Uterus (tissue), 2 donors: ENCODE results near the gene TMEM130.

Experiments used
- CTCF ChIP-seq, 4 experiments: fragments of 200-600 bp in 2 of 4; fragments of 450-650 bp in 2 of 4; sonication (generic) in 2 of 4; IDR thresholded peaks; one replicate each; pipeline ENCODE4 v1.5.1; 2016 to 2019; ENCODE audit warnings: antibody characterized with exemption in 4 of 4, mild to moderate bottlenecking in 2 of 4, moderate library complexity in 1 of 4
- POLR2A ChIP-seq, 2 donors: fragments of 450-650 bp; IDR thresholded peaks; one replicate each; pipeline ENCODE4 v1.6.1; 2016; ENCODE audit warnings: antibody characterized with exemption in 2 of 2, mild to moderate bottlenecking in 1 of 2, moderate library complexity in 1 of 2

- no peak for TF ChIP-seq CTCF (IDR thresholded peaks at IDR 0.05)
- no peak for TF ChIP-seq POLR2A (IDR thresholded peaks at IDR 0.05)
Observed at GRCh38 chr7:98908585-98908984, 38.8 kb upstream of the TMEM130 start.
